Mesendoderm (in vitro differentiated cells): ENCODE results near the gene B3GNT3. TPM values are rescaled to one million over a fixed set of nuclear protein-coding genes. Genes with fewer than 3 reads are reported as not detected.

ENCODE experiments used
- DNase-seq: peaks from one replicate; pipeline ENCODE4 v3.0.0; 2013
- H2AK5ac ChIP-seq: 2 replicates; pipeline ENCODE4 v1.6.1; 2013; ENCODE audit warnings: low read length, inconsistent platforms
- H2BK120ac ChIP-seq: 2 replicates; pipeline ENCODE4 v1.6.1; 2013; ENCODE audit warnings: low read depth, mild to moderate bottlenecking, low read length, moderate library complexity, mixed read lengths
- H2BK15ac ChIP-seq: replicated peaks from 2 replicates; pipeline ENCODE4 v1.6.1; 2013; ENCODE audit warnings: low read depth, mild to moderate bottlenecking, moderate library complexity
- H2BK5ac ChIP-seq: 2 replicates; pipeline ENCODE4 v1.6.1; 2013; ENCODE audit warnings: low read length, inconsistent platforms
- H3K18ac ChIP-seq: 2 replicates; pipeline ENCODE4 v1.6.1; 2013; ENCODE audit warnings: mild to moderate bottlenecking, low read length, mixed read lengths
- H3K23ac ChIP-seq: one replicate; pipeline ENCODE4 v1.6.1; 2013; ENCODE audit warnings: low read length
- H3K27ac ChIP-seq: 2 replicates; pipeline ENCODE4 v1.5.1; 2013; ENCODE audit warnings: low read depth, mild to moderate bottlenecking, inconsistent platforms, low read length, moderate library complexity
- H3K27me3 ChIP-seq: 2 replicates; pipeline ENCODE4 v1.6.1; 2013; ENCODE audit warnings: low read length, control low read depth, mild to moderate bottlenecking, inconsistent platforms; ENCODE audit not compliant: insufficient read depth, poor library complexity
- H3K36me3 ChIP-seq: 2 replicates; pipeline ENCODE4 v1.6.1; 2013; ENCODE audit warnings: low read length, inconsistent platforms; ENCODE audit not compliant: control insufficient read depth, insufficient read depth
- H3K4ac ChIP-seq: one replicate; pipeline ENCODE4 v1.6.1; 2013; ENCODE audit warnings: low read depth, mild to moderate bottlenecking, low read length, moderate library complexity
- H3K4me1 ChIP-seq: 2 replicates; pipeline ENCODE4 v1.6.1; 2013; ENCODE audit warnings: low read depth, low read length, inconsistent platforms; ENCODE audit not compliant: control insufficient read depth
- H3K4me2 ChIP-seq: 2 replicates; pipeline ENCODE4 v1.6.1; 2013; ENCODE audit warnings: low read length
- H3K4me3 ChIP-seq: 2 replicates; pipeline ENCODE4 v1.5.1; 2013; ENCODE audit warnings: mild to moderate bottlenecking, low read length
- H3K56ac ChIP-seq: one replicate; pipeline ENCODE4 v1.6.1; 2013; ENCODE audit warnings: low read length
- H3K79me1 ChIP-seq: 2 replicates; pipeline ENCODE4 v1.6.1; 2013; ENCODE audit warnings: low read length, inconsistent platforms
- H3K79me2 ChIP-seq: 2 replicates; pipeline ENCODE4 v1.6.1; 2013; ENCODE audit warnings: mild to moderate bottlenecking, low read length; ENCODE audit not compliant: control insufficient read depth, insufficient read depth
- H3K9ac ChIP-seq: 2 replicates; pipeline ENCODE4 v1.6.1; 2013; ENCODE audit warnings: low read length, inconsistent platforms
- H4K5ac ChIP-seq: one replicate; pipeline ENCODE4 v1.6.1; 2013; ENCODE audit warnings: low read length
- H4K8ac ChIP-seq: one replicate; pipeline ENCODE4 v1.6.1; 2013; ENCODE audit warnings: low read depth, mild to moderate bottlenecking, control low read depth, low read length, moderate library complexity
- WGBS: extraction: QIAGEN DNeasy Blood & Tissue Kit; methylation state at CpG from one replicate; pipeline ENCODE4 v1.1.7; 2013; ENCODE audit warnings: low lambda C conversion rate, missing lambda C conversion rate; ENCODE audit not compliant: insufficient coverage; ENCODE audit errors: extremely low coverage; 5-methylcytosine and 5-hydroxymethylcytosine counted together
- polyA plus RNA-seq, 2 experiments: library from polyadenylated mRNA; stranded (reverse); fragments of 200-250 nt; gene quantifications; one replicate each; pipeline ENCODE4 v1.2.3, GENCODE V29; 2013

The B3GNT3 gene
- 0.29 TPM for polyA plus RNA-seq (2013, experiment 1 of 2)
- polyA plus RNA-seq (2013, experiment 2 of 2) = 0.24 TPM

DNA sequence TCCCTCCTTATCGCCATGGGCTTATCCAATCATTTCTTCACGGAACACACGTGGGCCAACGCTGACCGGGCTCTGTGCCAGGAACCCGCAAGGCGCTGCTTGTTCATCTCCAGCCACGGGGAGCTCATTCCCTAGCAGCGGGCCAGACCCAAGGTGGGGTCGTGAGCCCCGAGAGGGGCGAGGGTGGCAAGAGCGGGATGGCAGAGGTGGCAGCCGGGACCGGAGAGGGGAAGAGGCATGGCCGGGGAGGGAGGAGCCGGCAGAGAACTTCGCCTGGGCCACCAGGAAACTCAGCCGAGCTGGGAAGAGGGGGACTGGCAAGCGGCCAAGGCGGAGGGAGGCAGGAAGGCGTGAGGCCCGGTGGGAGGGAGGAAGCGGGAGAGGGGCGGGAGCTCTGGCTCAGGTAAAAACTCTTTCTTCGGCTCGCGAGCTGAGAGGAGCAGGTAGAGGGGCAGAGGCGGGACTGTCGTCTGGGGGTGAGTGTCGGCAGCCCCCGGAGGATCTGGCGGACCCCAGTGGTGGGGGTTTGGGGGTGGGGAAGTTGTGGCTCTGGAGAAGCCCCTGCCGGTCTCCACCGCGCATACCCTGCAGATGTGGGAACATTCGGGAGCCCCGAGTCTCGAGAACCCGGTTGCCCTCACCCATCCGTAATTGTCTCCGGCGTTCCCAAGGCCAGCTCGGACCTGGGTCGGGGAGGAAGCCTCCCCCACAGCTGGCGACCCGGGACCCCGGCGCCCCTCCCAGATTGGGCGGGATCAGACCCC, at the start of gene B3GNT3:
B3GNT3 (plus strand) TSS at position 408 of the 764 bp plus-strand sequence. CDS start 12,670 bp downstream, outside the sequence.
- Histone ChIP-seq H4K8ac (no peak within 1 kb of the TSS), H3K36me3 (no peaks in the 10 kb centered on the region), H2BK5ac (no peak within 1 kb of the TSS), H3K4me1 (no peaks in the 10 kb centered on the region), H2BK120ac (no peak within 1 kb of the TSS), H3K27me3 (no peaks in the 10 kb centered on the region), H2AK5ac (no peak within 1 kb of the TSS), H3K9ac (peak within 1 kb of the TSS; percentile 67), H3K79me2 (no peaks in the 10 kb centered on the region), H3K4ac (no peak within 1 kb of the TSS), H3K27ac (no peak within 1 kb of the TSS), H3K23ac (no peak within 1 kb of the TSS), H2BK15ac (no peak within 1 kb of the TSS), H4K5ac (no peak within 1 kb of the TSS), H3K56ac (peak within 1 kb of the TSS; percentile 81), H3K18ac (no peak within 1 kb of the TSS), H3K4me2 (peak within 1 kb of the TSS; percentile 71), H3K79me1 (no peaks in the 10 kb centered on the region), H3K4me3 (peak within 1 kb of the TSS; percentile 36)
- peak; percentile 60 for DNase-seq
- WGBS = no CpG with 5 or more reads among the region's 50 CpGs

GRCh38 chr19:17747205-17748098, 47.5 kb upstream of the B3GNT3 start:
- no peak overlapping the region for H3K27ac ChIP-seq
- H3K4me1 ChIP-seq = no peaks in the 10 kb centered on the region
- peak overlapping the region; percentile 56 for H3K4me3 ChIP-seq
- no peak overlapping the region for H3K4ac ChIP-seq
- WGBS = no CpG with 5 or more reads among the region's 75 CpGs
- H2AK5ac ChIP-seq = no peak overlapping the region
- H4K8ac ChIP-seq = no peak overlapping the region
- H4K5ac ChIP-seq = no peak overlapping the region
- no peak overlapping the region for H2BK5ac ChIP-seq
- H3K79me2 ChIP-seq = no peaks in the 10 kb centered on the region
- no peaks in the 10 kb centered on the region for H3K36me3 ChIP-seq
- H2BK120ac ChIP-seq = no peak overlapping the region
- peak overlapping the region; percentile 73 for H3K4me2 ChIP-seq
- no peaks in the 10 kb centered on the region for H3K27me3 ChIP-seq
- H3K9ac ChIP-seq = peak overlapping the region; percentile 64
- no peak overlapping the region for H3K18ac ChIP-seq
- peak overlapping the region; percentile 83 for H3K56ac ChIP-seq
- peak; percentile 96 for DNase-seq
- no peak overlapping the region for H3K23ac ChIP-seq
- no peak overlapping the region for H2BK15ac ChIP-seq
- no peaks in the 10 kb centered on the region for H3K79me1 ChIP-seq

- no peak overlapping the region for H2BK5ac ChIP-seq
- H3K79me1 ChIP-seq = no peaks in the 10 kb centered on the region
- H3K56ac ChIP-seq = no peak overlapping the region
- H3K79me2 ChIP-seq = no peaks in the 10 kb centered on the region
- H3K27ac ChIP-seq = no peak overlapping the region
- no peak overlapping the region for H2AK5ac ChIP-seq
- no peak overlapping the region for H2BK120ac ChIP-seq
- no peak overlapping the region for H2BK15ac ChIP-seq
- no peak overlapping the region for H3K4me3 ChIP-seq
- H4K5ac ChIP-seq = no peak overlapping the region
- no peak overlapping the region for H3K4me2 ChIP-seq
- no peak for DNase-seq
- WGBS = no CpG with 5 or more reads among the region's 6 CpGs
- no peaks in the 10 kb centered on the region for H3K36me3 ChIP-seq
- H3K23ac ChIP-seq = no peak overlapping the region
- H3K27me3 ChIP-seq = no peaks in the 10 kb centered on the region
- H3K9ac ChIP-seq = no peak overlapping the region
- H3K18ac ChIP-seq = no peak overlapping the region
- H4K8ac ChIP-seq = no peak overlapping the region
- no peak overlapping the region for H3K4ac ChIP-seq
- no peaks in the 10 kb centered on the region for H3K4me1 ChIP-seq
Measured at GRCh38 chr19:17748884-17749638, 45.9 kb upstream of the B3GNT3 start.

GRCh38 chr19:17749912-17750317, 45.0 kb upstream of the B3GNT3 start:
- Histone ChIP-seq H3K79me2 (no peaks in the 10 kb centered on the region), H3K4me3 (no peak overlapping the region), H3K36me3 (no peaks in the 10 kb centered on the region), H3K79me1 (no peaks in the 10 kb centered on the region), H2AK5ac (no peak overlapping the region), H3K9ac (no peak overlapping the region), H2BK15ac (no peak overlapping the region), H2BK120ac (no peak overlapping the region), H2BK5ac (no peak overlapping the region), H4K5ac (no peak overlapping the region), H3K27me3 (no peaks in the 10 kb centered on the region), H3K23ac (no peak overlapping the region), H3K4me2 (no peak overlapping the region), H3K4me1 (no peaks in the 10 kb centered on the region), H3K56ac (no peak overlapping the region), H3K27ac (no peak overlapping the region), H3K18ac (no peak overlapping the region), H4K8ac (no peak overlapping the region), H3K4ac (no peak overlapping the region)
- no peak for DNase-seq
- WGBS = no CpG with 5 or more reads among the region's 8 CpGs

DNA sequence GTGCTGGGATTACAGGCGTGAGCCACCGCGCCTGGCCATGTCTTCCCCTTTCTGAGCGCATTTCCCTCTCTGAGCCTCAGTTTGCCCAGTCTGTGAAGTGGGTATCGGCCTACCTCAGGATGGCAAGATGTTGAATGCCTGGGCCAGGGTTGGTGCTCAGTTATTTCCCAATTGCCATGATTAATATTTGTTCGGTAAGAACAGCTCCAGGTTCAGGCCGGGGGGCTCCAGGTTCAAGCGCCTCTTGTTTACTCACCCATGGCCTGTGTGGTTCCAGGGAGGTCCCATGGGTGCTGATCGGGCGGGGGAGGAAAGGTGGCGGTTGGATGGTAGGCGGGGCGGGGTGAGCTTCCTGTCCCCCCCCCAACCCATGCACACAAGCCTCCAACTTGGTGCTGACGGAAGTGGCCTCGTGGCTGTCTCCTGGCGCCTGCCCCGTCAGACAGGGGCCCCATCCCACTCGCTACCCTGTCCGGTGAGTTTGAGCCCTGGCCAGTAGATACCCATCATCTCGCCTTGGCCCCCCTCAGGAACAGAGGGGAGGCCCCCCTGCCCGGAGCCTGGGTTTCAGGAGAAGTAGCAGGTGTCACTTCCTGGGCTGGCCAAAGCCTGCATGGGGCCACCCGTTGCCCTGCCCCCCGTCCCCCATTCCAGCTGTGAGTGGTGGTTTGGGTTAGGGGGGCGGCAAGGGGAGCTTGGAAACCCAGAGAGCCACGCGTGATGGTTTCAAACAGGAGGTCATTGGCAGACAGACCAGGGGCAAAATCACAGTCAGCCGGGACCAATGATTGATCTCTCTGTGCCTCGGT, 43.6 kb upstream of the B3GNT3 start, which contains the start of gene FCHO1:
FCHO1 (plus strand) TSS at position 375 of the 809 bp plus-strand sequence. CDS start 3,688 bp downstream, outside the sequence.
- no peak within 1 kb of the TSS for H3K4me2 ChIP-seq
- H3K27ac ChIP-seq = no peak within 1 kb of the TSS
- no peak for DNase-seq
- no peak within 1 kb of the TSS for H4K8ac ChIP-seq
- no peak within 1 kb of the TSS for H2BK5ac ChIP-seq
- H4K5ac ChIP-seq = no peak within 1 kb of the TSS
- no peak within 1 kb of the TSS for H3K56ac ChIP-seq
- no peaks in the 10 kb centered on the region for H3K36me3 ChIP-seq
- no peak within 1 kb of the TSS for H3K9ac ChIP-seq
- no peak within 1 kb of the TSS for H2AK5ac ChIP-seq
- H3K79me1 ChIP-seq = no peaks in the 10 kb centered on the region
- no CpG with 5 or more reads among the region's 28 CpGs for WGBS
- no peaks in the 10 kb centered on the region for H3K4me1 ChIP-seq
- no peak within 1 kb of the TSS for H3K23ac ChIP-seq
- H2BK15ac ChIP-seq = no peak within 1 kb of the TSS
- H3K4me3 ChIP-seq = no peak within 1 kb of the TSS
- no peaks in the 10 kb centered on the region for H3K79me2 ChIP-seq
- H3K27me3 ChIP-seq = no peaks in the 10 kb centered on the region
- no peak within 1 kb of the TSS for H2BK120ac ChIP-seq
- H3K4ac ChIP-seq = no peak within 1 kb of the TSS
- no peak within 1 kb of the TSS for H3K18ac ChIP-seq
